Breast epithelium (tissue), 4 donors: ENCODE measurements around the gene MSH5. TPM values are rescaled to one million over a fixed set of nuclear protein-coding genes. Genes with fewer than 3 reads are reported as not detected.

Experiments
- DNase-seq, 2 donors: peaks; one replicate each; pipeline ENCODE4 v3.0.0-alpha.2; 2019; ENCODE audit warnings: low spot score in 2 of 2
- H3K27ac ChIP-seq, 2 donors: fragments of 200-600 bp; sonication (generic) in 1 of 2; one replicate each; pipeline ENCODE4 v1.5.1; 2016 to 2019; ENCODE audit warnings: mild to moderate bottlenecking in 1 of 2
- H3K27me3 ChIP-seq, 2 donors: fragments of 200-600 bp; sonication (generic) in 1 of 2; one replicate each; pipeline versions ENCODE4 v1.5.1 to v1.6.0; 2017 to 2019; ENCODE audit warnings: control low read depth in 1 of 2, mild to moderate bottlenecking in 1 of 2
- H3K36me3 ChIP-seq: fragments of 200-600 bp; one replicate; pipeline ENCODE4 v1.5.1; 2019
- H3K4me1 ChIP-seq, 2 donors: fragments of 200-600 bp; sonication (generic); one replicate each; pipeline ENCODE4 v1.5.1; 2016 to 2019; ENCODE audit warnings: control low read depth in 1 of 2
- H3K4me3 ChIP-seq, 3 donors: fragments of 200-600 bp; sonication (generic); 1 replicate in 2 of 3; 2 replicates in 1 of 3; pipeline ENCODE4 v1.5.1; 2016 to 2019; ENCODE audit warnings: mild to moderate bottlenecking in 3 of 3, moderate library complexity in 2 of 3
- H3K9me3 ChIP-seq, 2 donors: fragments of 200-600 bp; sonication (generic) in 1 of 2; one replicate each; pipeline ENCODE4 v1.5.1; 2016 to 2019; ENCODE audit warnings: control low read depth in 1 of 2
- CTCF ChIP-seq, 3 donors: fragments of 450-650 bp; IDR thresholded peaks; one replicate each; pipeline ENCODE4 v1.5.1; 2016 to 2017; ENCODE audit warnings: antibody characterized with exemption in 3 of 3, mild to moderate bottlenecking in 3 of 3, moderate library complexity in 3 of 3
- POLR2A ChIP-seq: fragments of 450-650 bp; IDR thresholded peaks from one replicate; pipeline ENCODE4 v1.6.1; 2016; ENCODE audit warnings: antibody characterized with exemption, mild to moderate bottlenecking, moderate library complexity
- POLR2AphosphoS5 ChIP-seq, 3 donors: sonication (generic); formaldehyde crosslinking; IDR thresholded peaks; one replicate each; pipeline ENCODE4 v1.6.1; 2017; ENCODE audit warnings: antibody characterized with exemption in 3 of 3
- intact Hi-C: fragments of 100-400 bp; cut with DNase I; formaldehyde crosslinking; loops from one replicate; pipeline ENCODE4 v1.15.1; 2023; ENCODE audit warnings: low total_unique reads
- total RNA-seq, 3 donors: library from RNA; depleted of rRNA; stranded (reverse); fragments of >200 nt; gene quantifications; one replicate each; pipeline ENCODE4 v1.1.0, GENCODE V29; 2016

The MSH5 gene
- total RNA-seq, 3 donors from 2014 or later, result 7.9 to 13.4 (median 8.0) TPM

DNA sequence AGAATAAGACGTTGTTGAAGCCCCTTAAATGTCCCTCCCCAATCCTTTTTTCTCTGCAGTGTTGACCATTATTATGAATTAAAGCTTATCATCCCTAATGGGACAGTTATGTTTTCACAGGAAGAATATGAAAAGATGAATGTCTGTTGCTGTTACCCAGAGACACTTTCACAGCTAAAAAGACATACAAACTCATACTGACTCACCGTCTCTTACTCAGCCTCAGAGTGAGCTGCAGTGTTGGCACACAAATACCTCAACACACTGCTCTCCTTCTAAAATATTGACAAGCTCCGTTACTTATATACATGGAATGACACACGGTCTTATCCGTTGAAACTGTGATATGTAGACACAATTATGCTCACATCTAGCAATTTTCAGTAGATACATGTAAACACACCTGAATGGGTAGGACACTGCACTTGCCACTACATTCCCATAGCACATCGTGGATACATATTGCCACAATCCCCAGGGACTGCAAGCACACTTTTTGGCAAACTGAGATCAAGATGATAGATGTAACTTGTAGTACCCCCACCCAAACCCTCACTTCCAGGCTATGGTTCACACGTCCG, 13.0 kb downstream of the MSH5 start:
- Histone ChIP-seq H3K27me3 (no peaks in the 10 kb centered on the region), H3K4me3 (no peak overlapping the region), H3K9me3 (no peaks in the 10 kb centered on the region), H3K27ac (no peak overlapping the region), H3K36me3 (no peaks in the 10 kb centered on the region), H3K4me1 (no peaks in the 10 kb centered on the region)
- TF ChIP-seq POLR2AphosphoS5 (IDR thresholded peaks at IDR 0.05) (no peak), POLR2A (no peak)
- intact Hi-C loops, result no loop called here
- DNase-seq, result no peak

GRCh38 chr6:31758281-31758680, 18.5 kb downstream of the MSH5 start:
- no peak for DNase-seq
- no peak overlapping the region for H3K27ac ChIP-seq
- intact Hi-C loops, result no loop called here
- H3K4me3 ChIP-seq, result no peak overlapping the region
- H3K27me3 ChIP-seq, result no peaks in the 10 kb centered on the region
- no peaks in the 10 kb centered on the region for H3K9me3 ChIP-seq
- no peaks in the 10 kb centered on the region for H3K36me3 ChIP-seq
- H3K4me1 ChIP-seq, result no peaks in the 10 kb centered on the region
- TF ChIP-seq POLR2A (no peak), POLR2AphosphoS5 (IDR thresholded peaks at IDR 0.05) (no peak), CTCF (IDR thresholded peaks at IDR 0.05) (no peak)

- no peak for DNase-seq
- intact Hi-C loops, result loop anchor here (10.0 kb wide), 1 partner anchor 56 kb away; the partner anchor contains the start of genes ABHD16A and LY6G6F
- no peak overlapping the region for H3K27ac ChIP-seq
- TF ChIP-seq CTCF (IDR thresholded peaks at IDR 0.05) (no peak), POLR2AphosphoS5 (IDR thresholded peaks at IDR 0.05) (no peak), POLR2A (no peak)
- no peaks in the 10 kb centered on the region for H3K27me3 ChIP-seq
- H3K4me1 ChIP-seq, result no peaks in the 10 kb centered on the region
- H3K4me3 ChIP-seq, result no peak overlapping the region
- no peaks in the 10 kb centered on the region for H3K9me3 ChIP-seq
- H3K36me3 ChIP-seq, result no peaks in the 10 kb centered on the region
Observed at GRCh38 chr6:31760790-31761189, 21.0 kb downstream of the MSH5 start.

DNA sequence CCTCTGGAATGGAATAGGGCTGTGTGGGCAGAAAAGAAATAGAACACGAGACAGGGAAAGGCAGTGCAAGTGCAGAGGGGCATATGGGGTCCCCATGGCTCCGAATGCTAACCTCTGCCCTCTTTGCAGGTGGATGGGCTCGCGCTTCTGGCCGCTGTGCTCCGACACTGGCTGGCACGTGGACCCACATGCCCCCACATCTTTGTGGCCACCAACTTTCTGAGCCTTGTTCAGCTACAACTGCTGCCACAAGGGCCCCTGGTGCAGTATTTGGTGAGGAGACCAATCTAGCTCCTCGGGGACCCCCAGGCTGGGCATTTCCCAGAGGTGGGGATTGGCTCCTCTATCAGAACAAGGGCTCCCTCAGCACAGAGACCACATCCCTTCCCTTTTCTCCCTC, 21.5 kb downstream of the MSH5 start:
- Histone ChIP-seq H3K27me3 (no peaks in the 10 kb centered on the region), H3K4me1 (no peaks in the 10 kb centered on the region), H3K4me3 (no peak overlapping the region), H3K27ac (no peak overlapping the region), H3K9me3 (no peaks in the 10 kb centered on the region), H3K36me3 (no peaks in the 10 kb centered on the region)
- no peak for TF ChIP-seq POLR2A
- no peak for TF ChIP-seq CTCF (IDR thresholded peaks at IDR 0.05)
- no peak for TF ChIP-seq POLR2AphosphoS5 (IDR thresholded peaks at IDR 0.05)
- DNase-seq, result no peak
- intact Hi-C loops, result loop anchor here (10.0 kb wide), 1 partner anchor 57 kb away; the partner anchor contains the start of genes ABHD16A and LY6G6F

GRCh38 chr6:31762356-31762755, 22.6 kb downstream of the MSH5 start, which contains the start of gene SAPCD1:
Gene SAPCD1 (plus strand): TSS chr6:31762656. CDS start chr6:31763055, 399 bp downstream.
- no peak for TF ChIP-seq CTCF (IDR thresholded peaks at IDR 0.05)
- no peak within 1 kb of the TSS for H3K4me3 ChIP-seq
- no peaks in the 10 kb centered on the region for H3K27me3 ChIP-seq
- no peaks in the 10 kb centered on the region for H3K9me3 ChIP-seq
- no peak for DNase-seq
- intact Hi-C loops, result loop anchor here (10.0 kb wide), 1 partner anchor 58 kb away; the partner anchor contains the start of genes ABHD16A and LY6G6F
- peak within 1 kb of the TSS; percentile 10 to 21 for H3K27ac ChIP-seq
- H3K36me3 ChIP-seq, result no peaks in the 10 kb centered on the region
- H3K4me1 ChIP-seq, result no peaks in the 10 kb centered on the region
